Heart left ventricle (tissue), 16 donors: ENCODE results near the gene SPI1. TPM values are rescaled to one million over a fixed set of nuclear protein-coding genes. Genes with fewer than 3 reads are reported as not detected.

Experiments
- ATAC-seq, 4 donors: fragments of 200-7000 bp; cut with Tn5 transposase; one replicate each; pipeline ENCODE4 v1.9.1; 2020 to 2022; ENCODE audit warnings: moderate library complexity in 4 of 4, mild to moderate bottlenecking in 3 of 4, moderate number of reproducible peaks in 1 of 4
- DNase-seq, 5 donors: peaks; one replicate each; pipeline ENCODE4 v3.0.0-alpha.2; 2020
- H3K27ac ChIP-seq, 12 donors: fragments of 200-600 bp; sonication (generic) in 4 of 12; one replicate each; pipeline versions ENCODE4 v1.5.0 to v1.8.0; 2016 to 2022; ENCODE audit warnings: mild to moderate bottlenecking in 2 of 12
- H3K27me3 ChIP-seq, 9 donors: fragments of 200-600 bp; sonication (generic) in 2 of 9; one replicate each; pipeline versions ENCODE4 v1.5.1 to v1.8.0; 2016 to 2022; ENCODE audit warnings: mild to moderate bottlenecking in 3 of 9
- H3K36me3 ChIP-seq, 9 donors: fragments of 200-600 bp; sonication (generic) in 2 of 9; one replicate each; pipeline versions ENCODE4 v1.5.0 to v1.8.0; 2018 to 2022; ENCODE audit warnings: mild to moderate bottlenecking in 2 of 9
- H3K4me1 ChIP-seq, 12 donors: fragments of 200-600 bp; sonication (generic) in 4 of 12; one replicate each; pipeline versions ENCODE4 v1.5.0 to v1.8.0; 2016 to 2022; ENCODE audit warnings: mild to moderate bottlenecking in 3 of 12
- H3K4me3 ChIP-seq, 12 donors: fragments of 200-600 bp; sonication (generic) in 4 of 12; one replicate each; pipeline versions ENCODE4 v1.5.0 to v1.8.0; 2017 to 2022; ENCODE audit warnings: mild to moderate bottlenecking in 9 of 12, moderate library complexity in 4 of 12
- H3K9me3 ChIP-seq, 12 donors: fragments of 200-600 bp; sonication (generic) in 4 of 12; one replicate each; pipeline versions ENCODE4 v1.5.0 to v1.8.0; 2016 to 2022; ENCODE audit warnings: mild to moderate bottlenecking in 1 of 12
- CTCF ChIP-seq, 12 donors: fragments of 200-600 bp; sonication (generic) in 4 of 12; IDR thresholded peaks; one replicate each; pipeline versions ENCODE4 v1.5.0 to v1.8.0; 2018 to 2022; ENCODE audit warnings: antibody characterized with exemption in 12 of 12, mild to moderate bottlenecking in 5 of 12
- POLR2A ChIP-seq, 2 donors: fragments of 450-650 bp; IDR thresholded peaks; one replicate each; pipeline ENCODE4 v1.6.1; 2017; ENCODE audit warnings: antibody characterized with exemption in 2 of 2, mild to moderate bottlenecking in 2 of 2, moderate library complexity in 2 of 2
- WGBS, 4 donors: extraction: QIAGEN DNeasy Blood & Tissue Kit in 2 of 4; methylation state at CpG; one replicate each; pipeline versions ENCODE4 v1.1.5 to v1.1.7; 2013 to 2018; 5-methylcytosine and 5-hydroxymethylcytosine counted together
- intact Hi-C, 10 donors: fragments of 100-400 bp; cut with DNase I; formaldehyde crosslinking; loops; one replicate each; pipeline versions ENCODE4 v1.11.1 to v1.14.2; 2022
- polyA plus RNA-seq, 2 donors: library from polyadenylated mRNA; stranded (reverse); fragments of 200-250 nt; gene quantifications; one replicate each; pipeline ENCODE4 v1.2.3, GENCODE V29; 2013
- total RNA-seq, 9 donors: library from RNA; depleted of rRNA in 2 of 9; stranded (reverse); fragments of >200 nt in 2 of 9; fragmentation: NEBNext Ultra II Directional in 3 of 9; extraction: Animal tissue kit (Norgen Biotek cat#: 25700) in 3 of 9; gene quantifications; one replicate each; pipeline versions ENCODE4 v1.1.0 to v1.2.4, GENCODE V29; 2016 to 2023
- donor health status: ischemic (EF 13 %, LVEDD 7.1; RV severe dilation, severe dysfunction).
- donor health status: healthy with polysubstance abuse.
- donor health status: DM: no; HTN: yes; CAD: no.
- donor health status: DM: no; HTN: no; CAD: no.
- donor health status: ischemic (EF 25% LVEDD 6.9; RV normal size, moderate dysfunction).
- donor health status: ischemic (EF 25% LVEDD 5.7; RV mildly dilated, moderate dysfunction).
- donor health status: healthy.
- donor health status: DM: yes; HTN: yes; CAD: no.
- donor health status: ischemic (EF 35%, LVEDD 5.7; RV mildly dilated, moderate dysfunction).
- donor health status: nonischemic (EF 11% LVEDD 7.7; RV severe dilation, severe dysfunction).
- donor health status: DM: yes; HTN: yes; CAD: no.
- donor health status: PGD.
- donor health status: ischemic (EF 29% LVEDD 5.4; RV normal size, mild dysfunction).
- donor health status: nonischemic (EF 23%, LVEDD 6.1; RV moderate dilation, normal function).

SPI1 gene
- total and polyA plus RNA-seq, 11 donors, result 2.8 to 78.9 (median 8.1) TPM

DNA sequence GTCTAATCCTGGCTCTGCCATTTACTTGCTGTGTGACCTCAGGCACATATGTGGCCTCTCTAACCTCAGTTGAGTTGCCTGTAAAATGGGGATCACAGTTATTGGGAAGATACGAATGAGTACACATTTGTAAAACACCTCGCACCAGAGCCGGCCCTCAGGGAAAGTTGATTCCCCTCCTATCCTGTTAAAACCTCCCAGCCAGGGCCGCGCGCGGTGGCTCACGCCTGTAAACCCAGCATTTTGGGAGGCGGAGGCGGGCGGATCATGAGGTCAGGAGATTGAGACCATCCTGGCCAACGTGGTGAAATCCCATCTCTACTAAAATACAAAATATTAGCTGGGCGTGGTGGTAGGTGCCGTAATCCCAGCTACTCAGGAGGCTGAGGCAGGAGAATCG is 18.0 kb downstream of the SPI1 start:
- H3K36me3 ChIP-seq, result peaks cover 0 to 7% (median 0%) of the 10 kb centered on the region in 9 donors
- DNase-seq (no peak), ATAC-seq (no peak)
- H3K27me3 ChIP-seq, result no peaks in the 10 kb centered on the region
- intact Hi-C loops, result no loop called here
- 87 to 95% (median 93%) methylated on average over 13 to 15 of the region's 15 CpGs for WGBS, 4 donors
- H3K9me3 ChIP-seq, result no peaks in the 10 kb centered on the region
- TF ChIP-seq CTCF (IDR thresholded peaks at IDR 0.05) (no peak), POLR2A (IDR thresholded peaks at IDR 0.05) (no peak)
- peak overlapping the region in 1 of 12 donors; percentile 70 for H3K27ac ChIP-seq
- peaks cover 0 to 38% (median 2%) of the 10 kb centered on the region in 12 donors for H3K4me1 ChIP-seq
- no peak overlapping the region for H3K4me3 ChIP-seq

DNA sequence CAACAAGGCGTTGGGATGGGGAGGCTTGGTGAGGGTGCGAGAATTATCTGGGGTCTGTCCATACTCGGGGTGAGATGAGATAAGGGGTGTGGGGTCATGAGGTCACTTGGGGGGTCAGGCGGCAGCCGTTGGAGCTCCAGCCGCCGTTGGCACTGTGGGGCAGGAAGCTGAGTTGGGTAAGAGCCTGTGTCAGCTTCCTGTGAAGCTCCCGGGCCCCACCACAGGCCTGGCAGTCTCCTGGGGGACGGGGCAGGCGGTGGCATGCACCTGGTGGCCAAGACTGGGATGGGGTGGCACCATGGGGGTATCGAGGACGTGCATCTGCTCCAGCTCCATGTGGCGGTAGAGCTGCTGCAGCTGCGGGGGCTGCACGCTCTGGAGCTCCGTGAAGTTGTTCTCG is 18.8 kb downstream of the SPI1 start:
- intact Hi-C loops, result loop anchor here in 6 of 10 donors (5.0 to 10.0 kb wide), 10 partner anchors 72 to 475 kb away; partner anchors contain the start of genes NR1H3 (in 2 of the 6), ARFGAP2 (in 1 of the 6) and MADD (in 1 of the 6)
- H3K27ac ChIP-seq, result no peak overlapping the region
- peak in 3 of 5 donors; percentile 10 to 29 (median 21) for DNase-seq
- H3K27me3 ChIP-seq, result no peaks in the 10 kb centered on the region
- H3K36me3 ChIP-seq, result peaks cover 0 to 7% (median 0%) of the 10 kb centered on the region in 9 donors
- H3K4me1 ChIP-seq, result peaks cover 0 to 38% (median 4%) of the 10 kb centered on the region in 12 donors
- TF ChIP-seq CTCF (IDR thresholded peaks at IDR 0.05), result no peak
- TF ChIP-seq POLR2A (IDR thresholded peaks at IDR 0.05), result no peak
- no peak overlapping the region for H3K4me3 ChIP-seq
- H3K9me3 ChIP-seq, result no peaks in the 10 kb centered on the region
- ATAC-seq, result no peak
- 70 to 74% (median 73%) methylated on average over 10 to 17 of the region's 17 CpGs for WGBS, 4 donors

DNA sequence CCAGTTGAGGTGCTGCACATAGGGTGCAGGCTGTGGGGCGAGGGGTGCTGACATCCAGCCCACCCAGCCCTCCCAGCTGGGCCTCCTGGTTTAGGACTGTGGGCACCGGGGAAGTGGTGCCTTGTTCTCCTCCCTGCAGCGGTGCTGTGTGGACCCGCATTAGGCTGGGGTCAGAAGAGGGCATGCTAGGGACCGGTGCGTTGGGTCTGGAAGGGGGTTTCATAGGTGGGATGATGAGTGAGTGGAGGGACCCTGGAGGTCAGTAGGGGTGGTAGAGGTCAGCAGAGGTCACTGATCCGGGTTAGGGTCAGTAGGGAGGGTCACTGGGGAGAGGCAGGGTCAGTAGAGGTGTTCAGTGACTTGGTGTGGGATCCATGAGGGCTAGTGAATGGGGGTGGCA is 19.2 kb downstream of the SPI1 start:
- intact Hi-C loops, result loop anchor here in 6 of 10 donors (5.0 to 10.0 kb wide), 10 partner anchors 72 to 474 kb away; partner anchors contain the start of genes NR1H3 (in 2 of the 6), ARFGAP2 (in 1 of the 6) and MADD (in 1 of the 6)
- DNase-seq, result peak in 2 of 5 donors; percentile 10 to 25
- ATAC-seq, result no peak
- Histone ChIP-seq H3K27ac (no peak overlapping the region), H3K36me3 (peaks cover 0 to 8% (median 0%) of the 10 kb centered on the region in 9 donors), H3K9me3 (no peaks in the 10 kb centered on the region), H3K4me3 (no peak overlapping the region), H3K4me1 (peaks cover 0 to 38% (median 5%) of the 10 kb centered on the region in 12 donors), H3K27me3 (no peaks in the 10 kb centered on the region)
- TF ChIP-seq POLR2A (IDR thresholded peaks at IDR 0.05), result no peak
- no peak for TF ChIP-seq CTCF (IDR thresholded peaks at IDR 0.05)
- 82 to 91% (median 84%) methylated on average over 7 of the region's 7 CpGs for WGBS, 4 donors

GRCh38 chr11:47358731-47359051 is 19.7 kb downstream of the SPI1 start:
- 80 to 86% (median 83%) methylated on average over 14 of the region's 14 CpGs for WGBS, 4 donors
- DNase-seq (peak in 1 of 5 donors; percentile 22), ATAC-seq (no peak)
- H3K4me3 ChIP-seq, result no peak overlapping the region
- H3K9me3 ChIP-seq, result no peaks in the 10 kb centered on the region
- H3K27me3 ChIP-seq, result no peaks in the 10 kb centered on the region
- intact Hi-C loops, result loop anchor here in 6 of 10 donors (5.0 to 10.0 kb wide), 10 partner anchors 71 to 474 kb away; partner anchors contain the start of genes NR1H3 (in 2 of the 6), ARFGAP2 (in 1 of the 6) and MADD (in 1 of the 6)
- TF ChIP-seq CTCF (IDR thresholded peaks at IDR 0.05) (no peak), POLR2A (IDR thresholded peaks at IDR 0.05) (no peak)
- H3K4me1 ChIP-seq, result peaks cover 0 to 42% (median 5%) of the 10 kb centered on the region in 12 donors
- no peak overlapping the region for H3K27ac ChIP-seq
- peaks cover 0 to 10% (median 0%) of the 10 kb centered on the region in 9 donors for H3K36me3 ChIP-seq
